ENCODE measurements around the gene ARHGEF12. TPM values are rescaled to one million over a fixed set of nuclear protein-coding genes. Genes with fewer than 3 reads are reported as not detected.

ARHGEF12 gene
- total RNA-seq, 1 donor from 2014 or later = 114 TPM

DNA sequence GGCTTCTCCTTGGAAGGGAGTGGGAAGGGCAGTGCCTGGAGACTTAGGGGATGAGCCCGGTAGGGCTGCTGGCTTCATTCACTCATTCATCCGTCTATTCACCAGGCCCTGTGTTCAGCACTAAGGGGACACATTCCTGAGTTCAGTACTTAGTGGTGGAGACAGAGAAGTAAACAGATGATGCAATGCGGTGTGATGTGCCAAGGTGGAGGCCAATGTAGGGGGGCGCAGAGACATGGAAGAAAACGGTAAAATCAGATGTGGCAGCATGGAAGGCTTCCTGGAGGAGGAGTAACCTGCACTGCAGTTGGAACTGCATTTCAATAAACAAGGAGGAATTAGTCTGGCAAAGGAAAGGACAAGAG is 196.6 kb downstream of the ARHGEF12 start:
- Mint-ChIP-seq H3K9me3 (ENCODE audit: unreplicated experiment) (no peaks in the 10 kb centered on the region), H3K4me1 (ENCODE audit: unreplicated experiment) (peaks cover 6% of the 10 kb centered on the region), H3K4me3 (ENCODE audit: unreplicated experiment) (no peak overlapping the region), H3K27ac (ENCODE audit: unreplicated experiment) (no peak overlapping the region), H3K27me3 (ENCODE audit: unreplicated experiment) (peaks cover 17% of the 10 kb centered on the region), H3K36me3 (ENCODE audit: unreplicated experiment) (no peaks in the 10 kb centered on the region)
- no peak for DNase-seq (ENCODE audit: extremely low spot score, unreplicated experiment)
- TF ChIP-seq, protein P1, sequence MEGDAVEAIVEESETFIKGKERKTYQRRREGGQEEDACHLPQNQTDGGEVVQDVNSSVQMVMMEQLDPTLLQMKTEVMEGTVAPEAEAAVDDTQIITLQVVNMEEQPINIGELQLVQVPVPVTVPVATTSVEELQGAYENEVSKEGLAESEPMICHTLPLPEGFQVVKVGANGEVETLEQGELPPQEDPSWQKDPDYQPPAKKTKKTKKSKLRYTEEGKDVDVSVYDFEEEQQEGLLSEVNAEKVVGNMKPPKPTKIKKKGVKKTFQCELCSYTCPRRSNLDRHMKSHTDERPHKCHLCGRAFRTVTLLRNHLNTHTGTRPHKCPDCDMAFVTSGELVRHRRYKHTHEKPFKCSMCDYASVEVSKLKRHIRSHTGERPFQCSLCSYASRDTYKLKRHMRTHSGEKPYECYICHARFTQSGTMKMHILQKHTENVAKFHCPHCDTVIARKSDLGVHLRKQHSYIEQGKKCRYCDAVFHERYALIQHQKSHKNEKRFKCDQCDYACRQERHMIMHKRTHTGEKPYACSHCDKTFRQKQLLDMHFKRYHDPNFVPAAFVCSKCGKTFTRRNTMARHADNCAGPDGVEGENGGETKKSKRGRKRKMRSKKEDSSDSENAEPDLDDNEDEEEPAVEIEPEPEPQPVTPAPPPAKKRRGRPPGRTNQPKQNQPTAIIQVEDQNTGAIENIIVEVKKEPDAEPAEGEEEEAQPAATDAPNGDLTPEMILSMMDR (IDR thresholded peaks at IDR 0.05) = no peak

DNA sequence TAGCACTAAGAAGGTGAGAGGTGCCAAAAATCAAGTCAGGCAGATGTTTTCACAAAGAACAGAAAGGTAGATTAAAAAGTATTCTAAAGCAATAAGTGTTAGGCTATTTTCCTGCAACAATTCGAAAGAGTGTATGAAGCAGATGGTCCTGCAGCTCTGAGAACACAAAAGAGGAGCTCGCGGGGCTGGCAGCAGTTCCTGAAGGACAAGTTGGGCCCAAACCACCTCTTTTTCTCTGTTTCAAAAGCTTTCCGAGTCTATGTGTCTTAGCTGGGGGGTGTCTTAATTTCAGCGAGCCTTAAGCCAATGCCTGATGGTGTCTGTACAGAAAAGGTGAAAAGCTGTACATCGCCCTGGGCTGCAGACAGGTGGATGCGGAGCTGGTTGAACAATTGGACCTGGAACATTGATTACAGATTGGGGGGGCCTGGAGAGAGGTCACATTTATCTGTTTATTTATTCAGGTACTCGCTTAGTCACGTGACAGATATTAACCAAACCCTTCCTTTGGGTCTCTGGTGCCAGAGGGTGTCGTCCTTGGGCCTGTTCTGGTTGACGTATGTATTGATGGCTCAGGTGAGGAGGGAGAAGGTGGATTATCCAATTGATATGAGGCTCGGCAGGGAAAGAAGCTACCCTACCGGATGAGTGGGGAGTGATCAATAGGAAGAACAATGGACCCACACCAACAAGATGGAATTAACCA is 200.0 kb downstream of the ARHGEF12 start:
- Mint-ChIP-seq H3K27me3 (ENCODE audit: unreplicated experiment) (peaks cover 5% of the 10 kb centered on the region), H3K4me1 (ENCODE audit: unreplicated experiment) (peaks cover 13% of the 10 kb centered on the region), H3K4me3 (ENCODE audit: unreplicated experiment) (no peak overlapping the region), H3K36me3 (ENCODE audit: unreplicated experiment) (no peaks in the 10 kb centered on the region), H3K9me3 (ENCODE audit: unreplicated experiment) (no peaks in the 10 kb centered on the region), H3K27ac (ENCODE audit: unreplicated experiment) (no peak overlapping the region)
- TF ChIP-seq, protein P1 (IDR thresholded peaks at IDR 0.05) = no peak
- no peak for DNase-seq (ENCODE audit: extremely low spot score, unreplicated experiment)

DNA sequence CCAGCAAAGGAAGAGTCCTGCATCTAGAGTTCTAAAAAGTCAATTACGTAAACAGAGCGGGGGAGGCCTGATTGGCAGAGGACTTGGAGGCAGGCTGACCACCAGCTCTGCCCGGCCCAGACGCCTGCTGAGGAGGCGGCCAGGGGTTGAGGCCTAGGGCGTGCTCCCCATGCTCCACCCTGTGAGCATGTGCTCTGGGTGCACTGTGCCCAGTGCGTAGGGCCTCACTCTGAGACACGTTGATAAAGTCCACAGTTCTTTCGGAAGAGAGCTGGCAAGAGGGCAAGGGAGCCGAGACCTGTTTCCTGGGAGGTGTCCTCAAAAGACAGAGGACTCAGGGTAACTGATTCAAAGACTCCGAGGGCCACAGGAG is 200.6 kb downstream of the ARHGEF12 start:
- Mint-ChIP-seq H3K4me3 (ENCODE audit: unreplicated experiment) (no peak overlapping the region), H3K36me3 (ENCODE audit: unreplicated experiment) (no peaks in the 10 kb centered on the region), H3K27ac (ENCODE audit: unreplicated experiment) (no peak overlapping the region), H3K9me3 (ENCODE audit: unreplicated experiment) (no peaks in the 10 kb centered on the region), H3K27me3 (ENCODE audit: unreplicated experiment) (peaks cover 5% of the 10 kb centered on the region), H3K4me1 (ENCODE audit: unreplicated experiment) (peaks cover 13% of the 10 kb centered on the region)
- TF ChIP-seq, protein P1 (IDR thresholded peaks at IDR 0.05) = no peak
- DNase-seq (ENCODE audit: extremely low spot score, unreplicated experiment) = no peak

DNA sequence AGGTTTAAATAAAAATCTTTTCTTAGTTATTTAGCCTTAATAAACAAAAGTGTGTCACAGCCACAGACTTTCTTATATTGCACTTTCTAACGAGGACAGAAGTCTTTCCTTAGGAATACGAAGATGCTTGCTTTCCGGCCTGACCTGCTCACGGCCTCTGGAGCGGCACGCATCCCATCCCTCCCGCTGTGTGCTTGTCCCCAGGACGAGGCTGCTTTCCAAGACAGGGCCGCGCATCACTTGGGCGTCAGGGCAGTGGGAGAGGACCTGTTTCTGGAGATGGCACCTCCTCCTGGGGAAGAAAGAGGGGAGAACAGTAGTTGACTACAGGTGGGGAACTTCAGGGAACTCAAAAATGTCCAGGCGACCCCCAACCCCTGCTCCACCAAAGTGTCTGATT is 201.8 kb downstream of the ARHGEF12 start:
- H3K27ac Mint-ChIP-seq (ENCODE audit: unreplicated experiment) = no peak overlapping the region
- TF ChIP-seq, protein P1 (IDR thresholded peaks at IDR 0.05) = no peak
- H3K9me3 Mint-ChIP-seq (ENCODE audit: unreplicated experiment) = peaks cover 6% of the 10 kb centered on the region

DNA sequence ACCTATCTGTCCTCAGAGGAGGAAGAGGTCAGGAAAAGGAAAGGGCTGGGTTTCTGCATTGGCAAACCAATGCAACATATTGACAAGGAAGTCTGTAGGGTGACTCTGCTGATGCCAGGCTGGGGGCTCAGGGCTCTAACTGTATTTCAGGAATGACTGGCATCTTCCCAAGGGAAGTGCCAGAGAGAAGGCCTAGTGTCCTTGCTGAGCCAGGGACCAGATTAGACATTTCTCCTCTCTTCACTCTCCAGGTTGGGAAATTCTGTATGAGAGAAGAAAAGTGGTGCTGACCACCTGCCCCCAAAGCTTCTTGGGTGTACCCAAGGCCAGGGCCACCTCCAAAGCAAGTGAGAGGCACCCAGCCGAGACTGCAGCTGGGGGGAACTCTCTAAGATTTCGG is 202.5 kb downstream of the ARHGEF12 start:
- H3K36me3 Mint-ChIP-seq (ENCODE audit: unreplicated experiment) = no peaks in the 10 kb centered on the region
- H3K4me3 Mint-ChIP-seq (ENCODE audit: unreplicated experiment) = no peak overlapping the region
- H3K4me1 Mint-ChIP-seq (ENCODE audit: unreplicated experiment) = peaks cover 7% of the 10 kb centered on the region
- H3K27ac Mint-ChIP-seq (ENCODE audit: unreplicated experiment) = no peak overlapping the region
- peaks cover 2% of the 10 kb centered on the region for H3K27me3 Mint-ChIP-seq (ENCODE audit: unreplicated experiment)
- TF ChIP-seq, protein P1 (IDR thresholded peaks at IDR 0.05) = no peak
- DNase-seq (ENCODE audit: extremely low spot score, unreplicated experiment) = no peak
- peaks cover 6% of the 10 kb centered on the region for H3K9me3 Mint-ChIP-seq (ENCODE audit: unreplicated experiment)

More for the DNA sequence above, 201.8 kb downstream of the ARHGEF12 start:
- Mint-ChIP-seq H3K27me3 (ENCODE audit: unreplicated experiment) (peaks cover 2% of the 10 kb centered on the region), H3K36me3 (ENCODE audit: unreplicated experiment) (no peaks in the 10 kb centered on the region), H3K4me3 (ENCODE audit: unreplicated experiment) (no peak overlapping the region), H3K4me1 (ENCODE audit: unreplicated experiment) (peaks cover 7% of the 10 kb centered on the region)
- DNase-seq (ENCODE audit: extremely low spot score, unreplicated experiment) = no peak

Other genes with a start within 250 kb of the ARHGEF12 start
- not detected in 2 replicates for gene TRIM29, start 198.3 kb upstream of the ARHGEF12 start, total RNA-seq
- 10.2 and 12.3 TPM in 2 replicates for gene OAF, start 125.4 kb upstream of the ARHGEF12 start, total RNA-seq
- not detected in 2 replicates for gene POU2F3, start 96.3 kb upstream of the ARHGEF12 start, total RNA-seq
- 10.9 and 11.6 TPM in 2 replicates for gene TLCD5, start 11.1 kb upstream of the ARHGEF12 start, total RNA-seq
- gene GRIK4, start 175.3 kb downstream of the ARHGEF12 start, total RNA-seq = 0.11 TPM in 1 of 2 replicates, not detected in the other

Measured in osteocyte (in vitro differentiated cells).